HG03342 (cell line): Measurements from ENCODE around the gene KDM2A.

Experiments used
- ATAC-seq: cut with Tn5 transposase; IDR thresholded peaks from one replicate; pipeline ENCODE4 v1.9.1; 2021; ENCODE audit warnings: mild to moderate bottlenecking, moderate library complexity; ENCODE audit not compliant: unreplicated experiment

Gene KDM2A

DNA sequence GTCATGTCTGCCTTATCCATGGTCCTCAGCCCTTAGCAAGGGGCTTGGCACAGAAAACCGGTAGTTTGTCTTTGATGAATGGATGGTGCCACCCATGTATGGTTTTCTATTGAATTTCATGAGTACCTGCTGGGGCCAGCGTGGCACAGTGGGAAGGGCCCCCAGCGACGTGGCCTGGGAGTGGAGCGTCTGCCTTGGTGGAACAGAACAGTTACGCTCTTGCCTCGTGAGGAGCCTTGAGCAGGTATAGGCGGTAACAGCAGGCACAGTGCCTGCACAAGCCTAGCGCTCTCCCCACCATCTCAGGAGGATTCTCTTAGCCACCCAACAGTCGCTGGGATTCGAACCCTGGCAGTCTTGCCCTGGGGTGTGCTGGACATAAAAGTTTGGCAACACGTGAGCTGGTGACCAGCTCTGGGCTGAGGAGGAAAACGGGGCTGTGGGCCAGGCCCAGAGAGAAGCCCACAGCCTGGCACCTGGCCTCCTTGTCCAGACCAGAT lies 181.2 kb downstream of the KDM2A start:
- ATAC-seq = no peak

DNA sequence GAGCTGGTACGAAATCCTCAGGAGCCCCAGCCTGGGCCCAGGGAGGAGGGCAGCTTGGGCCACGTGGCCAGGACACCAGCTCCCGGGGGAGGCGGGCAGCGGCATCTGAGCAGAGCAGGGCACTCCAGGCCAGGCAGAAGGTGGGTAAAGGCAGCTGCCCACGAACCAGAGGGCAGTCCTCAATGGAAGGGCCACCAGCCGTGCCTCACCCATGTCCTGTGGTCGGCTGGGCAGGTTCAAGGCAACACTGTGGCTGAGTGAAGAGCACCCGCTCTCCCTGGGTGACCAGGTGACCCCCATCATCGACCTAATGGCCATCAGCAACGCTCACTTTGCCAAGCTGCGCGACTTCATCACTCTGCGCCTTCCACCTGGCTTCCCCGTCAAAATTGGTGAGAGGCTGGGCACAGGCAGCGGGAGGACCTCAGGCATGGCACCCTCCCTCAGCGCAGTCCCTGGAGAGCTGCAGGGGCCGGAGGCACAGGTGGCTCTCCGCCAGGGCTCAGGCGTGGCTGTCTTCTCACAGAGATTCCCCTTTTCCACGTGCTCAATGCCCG lies 181.8 kb downstream of the KDM2A start:
- ATAC-seq = no peak

DNA sequence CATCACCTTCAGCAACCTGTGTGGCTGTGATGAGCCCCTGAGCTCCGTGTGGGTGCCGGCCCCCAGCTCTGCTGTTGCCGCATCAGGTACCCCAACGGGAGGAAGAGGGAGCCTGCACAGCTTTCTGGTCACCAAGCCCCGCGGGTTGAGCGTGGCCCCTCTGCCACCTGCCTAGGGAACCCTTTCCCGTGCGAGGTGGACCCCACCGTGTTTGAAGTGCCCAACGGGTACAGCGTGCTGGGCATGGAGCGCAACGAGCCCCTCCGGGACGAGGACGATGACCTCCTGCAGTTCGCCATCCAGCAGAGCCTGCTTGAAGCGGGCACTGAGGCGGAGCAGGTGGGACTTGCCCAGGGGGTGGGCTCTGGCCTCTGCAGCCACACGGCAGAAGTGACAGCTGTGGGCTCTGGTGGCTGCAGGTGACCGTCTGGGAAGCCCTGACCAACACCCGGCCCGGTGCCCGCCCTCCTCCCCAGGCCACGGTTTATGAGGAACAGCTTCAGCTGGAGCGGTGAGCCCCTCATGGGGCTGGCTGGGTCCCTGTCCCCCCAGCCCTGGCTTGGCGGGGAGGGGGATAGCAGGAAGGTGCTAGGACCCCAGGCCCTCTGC lies 182.4 kb downstream of the KDM2A start:
- ATAC-seq = no peak

DNA sequence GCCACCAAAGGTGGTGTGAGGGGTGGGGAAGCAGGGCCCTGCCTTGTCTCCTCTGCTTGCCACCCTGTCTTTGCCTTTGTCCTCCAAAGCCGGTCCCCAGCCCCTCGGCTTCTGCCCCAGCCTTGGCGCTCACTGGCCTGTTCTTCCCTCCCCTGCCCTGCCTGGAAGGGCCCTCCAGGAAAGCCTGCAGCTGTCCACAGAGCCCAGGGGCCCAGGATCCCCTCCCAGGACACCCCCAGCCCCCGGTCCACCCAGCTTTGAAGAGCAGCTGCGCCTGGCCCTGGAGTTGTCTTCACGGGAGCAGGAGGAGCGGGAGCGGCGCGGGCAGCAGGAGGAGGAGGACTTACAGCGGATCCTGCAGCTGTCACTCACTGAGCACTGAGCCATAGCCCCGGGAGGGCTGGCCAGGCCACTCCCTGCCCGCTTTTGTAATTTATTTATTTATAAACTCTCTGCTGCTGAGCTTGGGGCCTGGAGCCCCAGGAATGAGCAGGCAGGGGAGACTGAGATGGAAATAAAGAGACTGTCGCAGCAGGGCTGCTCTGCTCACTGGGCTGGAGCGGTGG lies 183.0 kb downstream of the KDM2A start:
- no peak for ATAC-seq

DNA sequence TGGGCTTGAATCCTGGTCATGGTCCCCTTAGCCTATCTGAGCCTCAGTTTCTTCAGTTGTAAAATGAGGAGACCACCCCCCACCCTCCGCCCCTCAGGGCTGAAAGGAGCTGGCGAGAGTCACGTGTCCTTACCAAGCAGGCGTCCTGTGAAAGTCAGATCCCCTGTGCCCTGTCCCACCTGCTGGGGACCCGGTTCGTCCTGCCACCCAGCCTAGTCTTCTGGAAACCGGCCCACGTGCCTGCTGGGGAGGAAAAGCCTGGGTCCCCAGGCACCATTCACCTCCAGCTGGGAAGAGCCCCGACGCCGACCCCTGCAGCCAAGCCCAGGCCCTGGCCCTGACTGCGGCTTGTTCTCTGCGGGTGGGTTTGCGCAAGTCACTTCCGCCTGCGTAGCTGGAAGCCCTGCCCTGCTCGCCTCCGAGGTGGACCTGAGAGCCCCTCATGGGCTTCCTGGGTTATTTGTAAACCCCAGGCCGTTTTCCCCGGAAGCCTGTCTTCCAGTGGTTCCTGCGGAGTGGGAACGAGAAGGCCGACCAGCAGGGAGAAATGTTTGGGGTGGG lies 183.6 kb downstream of the KDM2A start:
- no peak for ATAC-seq

DNA sequence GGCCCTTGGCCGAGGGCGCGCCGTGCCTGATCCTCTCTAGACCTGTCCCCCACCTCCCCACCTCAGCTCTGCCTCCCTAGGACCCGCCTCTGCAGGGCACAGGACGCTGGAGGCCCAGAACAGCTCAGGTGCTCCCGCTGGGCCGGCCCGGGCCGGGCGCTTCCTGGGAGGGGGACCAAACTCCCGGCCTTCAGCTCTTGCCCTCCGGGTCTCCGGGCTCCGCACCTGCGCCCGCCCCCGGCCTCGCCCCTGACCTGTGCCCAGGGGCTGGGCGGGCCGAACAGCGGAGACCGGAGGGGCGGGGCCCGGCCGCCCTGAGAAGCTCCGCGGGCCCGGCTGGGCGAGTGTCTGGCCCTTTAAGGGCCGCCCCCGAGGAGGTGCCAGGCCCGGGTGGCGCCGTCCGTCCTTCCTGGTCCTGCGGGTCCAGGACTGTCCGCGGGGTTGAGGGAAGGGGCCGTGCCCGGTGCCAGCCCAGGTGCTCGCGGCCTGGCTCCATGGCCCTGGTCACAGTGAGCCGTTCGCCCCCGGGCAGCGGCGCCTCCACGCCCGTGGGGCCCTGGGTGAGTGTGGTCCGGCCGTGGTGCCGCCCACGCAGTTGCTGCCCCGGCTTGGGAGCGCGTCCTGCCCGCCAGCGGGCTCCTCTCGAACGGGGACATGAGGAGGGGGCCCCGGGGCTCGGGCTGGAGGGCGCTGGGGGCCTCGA lies 184.2 kb downstream of the KDM2A start, which contains the start of gene SSH3:
Gene SSH3 (plus strand): TSS at position 399 of the 703 bp plus-strand sequence. CDS start 96 bp downstream, at position 495.
- ATAC-seq = no peak

DNA sequence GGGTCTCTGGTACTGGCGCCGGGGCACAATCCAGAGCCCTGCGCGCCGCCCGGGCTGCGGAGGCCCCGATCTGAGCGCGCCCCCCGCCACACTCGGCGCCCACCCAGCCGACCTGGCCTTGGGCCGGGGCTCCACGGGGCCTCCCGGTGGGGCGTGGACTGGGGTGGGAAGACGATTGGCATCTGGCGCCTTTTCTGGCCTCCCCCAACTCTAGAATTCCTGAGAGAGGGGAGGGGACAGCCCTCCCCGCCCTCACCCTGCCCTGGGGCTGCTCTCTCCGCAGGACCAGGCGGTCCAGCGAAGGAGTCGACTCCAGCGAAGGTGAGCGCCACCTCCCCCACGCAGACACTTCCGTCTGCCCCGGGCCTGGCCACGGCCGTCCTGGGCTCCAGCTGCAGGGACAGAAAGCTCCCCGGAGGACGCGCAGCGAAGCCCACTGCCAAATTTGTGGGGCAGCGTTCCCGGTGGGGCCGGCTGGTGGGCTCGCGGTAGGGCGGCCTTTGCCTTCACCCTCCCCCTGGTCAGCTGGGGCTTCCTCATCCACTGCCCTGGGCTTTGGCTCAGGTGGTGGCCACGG lies 184.9 kb downstream of the KDM2A start:
- ATAC-seq = no peak

DNA sequence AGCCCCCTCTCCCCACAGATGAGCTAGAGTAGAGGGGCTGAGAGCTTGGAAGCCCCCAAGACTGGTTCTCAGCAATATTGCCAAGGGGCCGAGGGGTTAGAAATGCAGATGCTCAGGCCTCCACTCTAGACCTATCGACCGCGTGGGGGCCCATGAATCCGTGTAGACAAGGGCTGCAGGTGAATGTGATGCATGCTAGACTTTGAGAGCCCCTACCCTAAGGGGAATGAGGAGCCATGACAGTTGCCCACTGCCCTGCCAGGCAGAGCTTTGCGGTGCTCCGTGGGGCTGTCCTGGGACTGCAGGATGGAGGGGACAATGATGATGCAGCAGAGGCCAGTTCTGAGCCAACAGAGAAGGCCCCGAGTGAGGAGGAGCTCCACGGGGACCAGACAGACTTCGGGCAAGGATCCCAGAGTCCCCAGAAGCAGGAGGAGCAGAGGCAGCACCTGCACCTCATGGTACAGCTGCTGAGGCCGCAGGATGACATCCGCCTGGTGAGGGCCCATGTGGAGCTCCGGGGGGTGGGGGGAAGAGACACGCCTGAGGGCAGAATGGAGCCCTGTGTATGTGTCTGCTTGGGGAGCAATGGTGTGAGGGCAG lies 185.5 kb downstream of the KDM2A start:
- ATAC-seq = no peak

DNA sequence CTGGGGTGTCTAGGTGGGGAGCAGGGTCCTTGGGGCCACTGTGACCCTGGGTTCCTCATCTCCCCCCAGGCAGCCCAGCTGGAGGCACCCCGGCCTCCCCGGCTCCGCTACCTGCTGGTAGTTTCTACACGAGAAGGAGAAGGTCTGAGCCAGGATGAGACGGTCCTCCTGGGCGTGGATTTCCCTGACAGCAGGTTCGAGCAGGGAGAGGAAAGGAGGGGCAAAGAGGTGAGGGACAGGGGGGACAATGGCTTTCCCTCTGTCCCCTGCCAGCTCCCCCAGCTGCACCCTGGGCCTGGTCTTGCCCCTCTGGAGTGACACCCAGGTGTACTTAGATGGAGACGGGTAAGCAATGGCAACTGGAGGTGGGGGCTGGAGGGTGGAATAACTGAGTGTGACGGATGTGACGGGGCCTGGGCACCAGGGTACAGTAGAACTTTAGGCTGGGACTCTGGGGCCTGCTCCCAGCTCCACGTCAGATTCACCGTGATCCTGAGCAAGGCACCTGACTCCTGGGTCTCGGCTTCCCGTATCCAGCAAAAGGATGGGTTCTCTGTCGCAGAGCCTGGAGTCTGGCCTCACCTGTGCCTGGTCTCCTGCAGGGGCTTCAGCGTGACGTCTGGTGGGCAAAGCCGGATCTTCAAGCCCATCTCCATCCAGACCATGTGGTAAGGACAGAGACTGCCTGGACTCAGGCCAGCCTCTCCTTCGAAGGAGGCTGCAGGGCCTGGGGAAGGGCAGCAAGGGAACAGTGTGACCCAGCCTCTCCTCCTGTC lies 187.9 kb downstream of the KDM2A start:
- no peak for ATAC-seq

DNA sequence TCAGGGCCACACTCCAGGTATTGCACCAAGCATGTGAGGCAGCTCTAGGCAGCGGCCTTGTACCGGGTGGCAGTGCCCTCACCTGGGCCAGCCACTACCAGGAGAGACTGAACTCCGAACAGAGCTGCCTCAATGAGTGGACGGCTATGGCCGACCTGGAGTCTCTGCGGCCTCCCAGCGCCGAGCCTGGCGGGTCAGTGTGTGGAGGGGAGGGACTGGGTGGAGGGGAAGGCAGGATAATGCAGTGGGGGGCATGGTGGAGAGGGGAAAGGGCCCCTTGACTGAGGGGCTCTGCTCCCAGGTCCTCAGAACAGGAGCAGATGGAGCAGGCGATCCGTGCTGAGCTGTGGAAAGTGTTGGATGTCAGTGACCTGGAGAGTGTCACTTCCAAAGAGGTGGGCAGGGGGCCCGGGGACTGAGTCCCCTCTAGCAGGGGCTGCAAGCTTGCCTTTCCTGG lies 188.5 kb downstream of the KDM2A start:
- no peak for ATAC-seq
